Measurements from ENCODE around the gene KEAP1.

DNA sequence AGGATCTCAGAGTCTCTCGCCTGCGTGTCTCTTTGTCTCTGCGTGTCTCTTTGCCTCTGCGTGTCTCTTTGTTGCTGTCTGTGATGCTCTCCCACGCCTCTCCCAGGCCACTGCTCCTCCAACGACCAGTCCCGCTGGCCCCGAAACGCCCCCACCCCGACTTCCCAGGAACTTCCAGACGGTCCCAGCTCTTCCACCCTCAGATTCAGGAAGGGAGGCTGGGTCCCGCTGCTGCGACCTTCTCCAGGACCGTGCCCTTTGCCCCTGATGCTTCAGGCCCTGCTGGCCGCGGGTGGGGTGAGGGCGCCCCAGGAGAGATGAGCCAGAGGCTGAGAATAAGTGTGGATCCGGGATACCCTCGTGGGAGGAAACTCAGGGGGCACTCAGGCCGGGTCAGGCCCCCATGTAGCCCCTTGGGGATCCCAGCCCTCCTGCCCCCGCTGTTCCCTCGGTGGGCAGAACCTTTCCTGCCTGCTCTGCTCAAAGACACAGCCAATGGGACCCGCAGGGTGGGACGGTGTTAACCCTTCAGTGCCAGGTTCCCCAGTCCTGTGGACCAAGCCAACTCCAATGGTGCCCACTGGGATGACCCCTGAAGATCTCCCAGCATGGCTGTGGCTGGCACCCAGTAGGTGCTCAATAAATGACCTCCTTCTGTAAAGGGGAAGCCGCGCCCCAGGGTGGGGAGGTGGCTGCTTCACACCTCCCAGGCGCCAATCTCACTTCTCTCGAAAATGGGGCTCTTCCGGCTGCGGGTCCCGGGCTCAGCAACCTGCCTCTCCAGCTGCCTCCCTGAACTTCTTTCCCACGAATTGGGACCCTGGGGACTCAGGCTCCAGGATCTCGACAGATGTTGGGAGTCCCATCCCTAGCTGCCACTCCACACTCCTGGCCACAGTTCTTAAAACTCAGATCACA is 15.5 kb upstream of the KEAP1 start:
- TF ChIP-seq CTCF (IDR thresholded peaks at IDR 0.05) (no peak), POLR2A (IDR thresholded peaks at IDR 0.05) (no peak)

Measured in thyroid gland (tissue), 4 donors.